GM21717 (cell line): ENCODE data around the gene PEX11A.

Experiments
- ATAC-seq: cut with Tn5 transposase; IDR thresholded peaks from one replicate; pipeline ENCODE4 v1.9.1; 2021; ENCODE audit warnings: mild to moderate bottlenecking, moderate library complexity; ENCODE audit not compliant: unreplicated experiment

The PEX11A gene

GRCh38 chr15:89657686-89658200, 32.8 kb downstream of the PEX11A start:
- no peak for ATAC-seq

- no peak for ATAC-seq
These were observed 34.3 kb downstream of the PEX11A start for GRCh38 chr15:89656116-89656815.

GRCh38 chr15:89654847-89655805, 35.4 kb downstream of the PEX11A start, which contains the start of gene KIF7:
KIF7 (minus strand) TSS chr15:89655467; CDS start chr15:89652930, 2,537 bp downstream.
- ATAC-seq, result no peak

GRCh38 chr15:89654301-89654761, 36.2 kb downstream of the PEX11A start:
- no peak for ATAC-seq

GRCh38 chr15:89653578-89653977, 37.0 kb downstream of the PEX11A start:
- ATAC-seq, result no peak

- ATAC-seq, result no peak
These were observed 37.9 kb downstream of the PEX11A start for GRCh38 chr15:89652666-89653065.

- no peak for ATAC-seq
These were observed 38.4 kb downstream of the PEX11A start for GRCh38 chr15:89652131-89652530.

GRCh38 chr15:89649716-89650115, 40.8 kb downstream of the PEX11A start:
- ATAC-seq, result no peak

GRCh38 chr15:89649013-89649625, 41.4 kb downstream of the PEX11A start:
- no peak for ATAC-seq

- ATAC-seq, result no peak
These were observed 42.2 kb downstream of the PEX11A start for GRCh38 chr15:89648106-89649012.

- no peak for ATAC-seq
These were observed 43.2 kb downstream of the PEX11A start for GRCh38 chr15:89647191-89647851.

GRCh38 chr15:89646416-89647141, 44.0 kb downstream of the PEX11A start:
- no peak for ATAC-seq

- no peak for ATAC-seq
These were observed 44.9 kb downstream of the PEX11A start for GRCh38 chr15:89645680-89646079.

- no peak for ATAC-seq
These were observed 48.4 kb downstream of the PEX11A start for GRCh38 chr15:89642106-89642505.

GRCh38 chr15:89641053-89641452, 49.5 kb downstream of the PEX11A start:
- no peak for ATAC-seq

GRCh38 chr15:89640245-89640644, 50.3 kb downstream of the PEX11A start:
- ATAC-seq, result no peak

GRCh38 chr15:89633585-89633984, 57.0 kb downstream of the PEX11A start:
- ATAC-seq, result no peak

GRCh38 chr15:89632563-89633430, 57.8 kb downstream of the PEX11A start:
- ATAC-seq, result no peak
